Calu3 (cell line): ENCODE measurements around the gene RBM23. TPM values are rescaled to one million over a fixed set of nuclear protein-coding genes. Genes with fewer than 3 reads are reported as not detected.
"Not testable (repeated sequence)": the region's sequence is repeated elsewhere in the genome, so short reads cannot be mapped to it uniquely, and the experiment has no call there.

ENCODE experiments used
- BruUV-seq: library from RNA; stranded (reverse); fragments of 400-500 nt; replicated peaks from 2 replicates; lab custom pipeline; 2021; lab: Mats Ljungman, UMichigan
- CTCF ChIA-PET: fragments of 300-600 bp; sonication (Branson Sonifier 250); formaldehyde crosslinking; loops from one replicate; lab custom pipeline; 2022; ENCODE audit warnings: antibody characterized with exemption; lab: Charles Lee
- DNase-seq: peaks from one replicate; pipeline ENCODE4 v3.0.0; 2022
- H3K27ac Mint-ChIP-seq: one replicate; pipeline ENCODE4 v1.8.0; 2022; ENCODE audit warnings: mixed read lengths; ENCODE audit not compliant: unreplicated experiment
- H3K27me3 Mint-ChIP-seq: one replicate; pipeline ENCODE4 v1.8.0; 2022; ENCODE audit warnings: mixed read lengths; ENCODE audit not compliant: unreplicated experiment
- H3K36me3 Mint-ChIP-seq: one replicate; pipeline ENCODE4 v1.8.0; 2022; ENCODE audit warnings: mild to moderate bottlenecking, moderate library complexity, mixed read lengths; ENCODE audit not compliant: insufficient read depth, unreplicated experiment
- H3K4me1 Mint-ChIP-seq: one replicate; pipeline ENCODE4 v1.8.0; 2022; ENCODE audit warnings: mild to moderate bottlenecking, low read depth, mixed read lengths; ENCODE audit not compliant: unreplicated experiment
- H3K4me3 Mint-ChIP-seq: one replicate; pipeline ENCODE4 v1.8.0; 2022; ENCODE audit warnings: mild to moderate bottlenecking, low read depth, moderate library complexity, mixed read lengths; ENCODE audit not compliant: unreplicated experiment
- H3K9me3 Mint-ChIP-seq: one replicate; pipeline ENCODE4 v1.8.0; 2022; ENCODE audit warnings: low read depth, mixed read lengths; ENCODE audit not compliant: unreplicated experiment
- CTCF ChIP-seq: fragments of 200-600 bp; IDR thresholded peaks from one replicate; pipeline ENCODE4 v1.8.0; 2022; ENCODE audit warnings: antibody characterized with exemption; ENCODE audit not compliant: unreplicated experiment
- intact Hi-C: fragments of 100-400 bp; cut with micrococcal nuclease; formaldehyde crosslinking; loops from one replicate; pipeline ENCODE4 v1.10.0; 2022; ENCODE audit not compliant: unreplicated experiment
- total RNA-seq: library from RNA; stranded (reverse); gene quantifications from 2 replicates; pipeline ENCODE4 v1.2.3, GENCODE V29; 2022

RBM23 gene
- total RNA-seq, 1 experiment from 2014 or later, result 70.9 TPM

- no peak for TF ChIP-seq CTCF
- H3K27ac Mint-ChIP-seq, result no peak overlapping the region
- H3K4me1 Mint-ChIP-seq, result peaks cover 28% of the 10 kb centered on the region
- intact Hi-C loops, result no loop called here
- no TSS peak for BruUV-seq
- H3K27me3 Mint-ChIP-seq, result no peaks in the 10 kb centered on the region
- peaks cover 52% of the 10 kb centered on the region for H3K36me3 Mint-ChIP-seq
- DNase-seq, result no peak
- no peak overlapping the region for H3K4me3 Mint-ChIP-seq
- H3K9me3 Mint-ChIP-seq, result no peaks in the 10 kb centered on the region
- CTCF ChIA-PET, result no interaction called here
Observed at GRCh38 chr14:22922294-22922693, 3.3 kb upstream of the RBM23 start.

GRCh38 chr14:22920697-22921096 is 1.7 kb upstream of the RBM23 start:
- Mint-ChIP-seq H3K36me3 (peaks cover 61% of the 10 kb centered on the region), H3K4me3 (no peak overlapping the region), H3K4me1 (peaks cover 22% of the 10 kb centered on the region), H3K9me3 (no peaks in the 10 kb centered on the region), H3K27me3 (no peaks in the 10 kb centered on the region), H3K27ac (no peak overlapping the region)
- no peak for TF ChIP-seq CTCF
- DNase-seq, result no peak
- BruUV-seq, result no TSS peak
- intact Hi-C loops, result no loop called here
- CTCF ChIA-PET, result no interaction called here

GRCh38 chr14:22919601-22919921 is 612 bp upstream of the RBM23 start:
- Mint-ChIP-seq H3K27ac (no peak overlapping the region), H3K27me3 (no peaks in the 10 kb centered on the region), H3K36me3 (peaks cover 61% of the 10 kb centered on the region), H3K9me3 (no peaks in the 10 kb centered on the region), H3K4me1 (peaks cover 22% of the 10 kb centered on the region), H3K4me3 (peak overlapping the region; percentile 88)
- no peak for TF ChIP-seq CTCF
- CTCF ChIA-PET, result interaction anchor here (0.6 to 1.4 kb wide), 4 partner anchors 8 to 100 kb away, joined by 3 to 4 read pairs (median 3); partner anchors contain the start of genes AJUBA and PRMT5
- TSS peak; percentile 90 for BruUV-seq
- intact Hi-C loops, result no loop called here
- DNase-seq, result no peak

GRCh38 chr14:22915886-22916521 is 2.9 kb downstream of the RBM23 start:
- Mint-ChIP-seq H3K27ac (no peak overlapping the region), H3K4me3 (no peak overlapping the region), H3K9me3 (no peaks in the 10 kb centered on the region), H3K27me3 (no peaks in the 10 kb centered on the region), H3K4me1 (peaks cover 10% of the 10 kb centered on the region), H3K36me3 (peaks cover 69% of the 10 kb centered on the region)
- CTCF ChIA-PET, result interaction anchor here (0.6 kb wide), 1 partner anchor 23 kb away, joined by 4 read pairs; no protein-coding TSS in a partner anchor
- no peak for TF ChIP-seq CTCF
- intact Hi-C loops, result no loop called here
- no peak for DNase-seq
- BruUV-seq, result no TSS peak

GRCh38 chr14:22914836-22915235 is 4.1 kb downstream of the RBM23 start:
- H3K36me3 Mint-ChIP-seq, result peaks cover 74% of the 10 kb centered on the region
- intact Hi-C loops, CTCF ChIA-PET: not testable (repeated sequence)

More at GRCh38 chr14:22914836-22915235, 4.1 kb downstream of the RBM23 start:
- H3K4me1 Mint-ChIP-seq, H3K9me3 Mint-ChIP-seq, BruUV-seq, H3K27ac Mint-ChIP-seq, H3K27me3 Mint-ChIP-seq, H3K4me3 Mint-ChIP-seq, DNase-seq: not testable (repeated sequence)
